ENCODE measurements around the gene KCTD2. TPM values are rescaled to one million over a fixed set of nuclear protein-coding genes. Genes with fewer than 3 reads are reported as not detected.
"Not testable (repeated sequence)": the region's sequence is repeated elsewhere in the genome, so short reads cannot be mapped to it uniquely, and the experiment has no call there.

Gene KCTD2
- polyA plus RNA-seq, 3 donors, result 28.8 to 32.0 (median 30.2) TPM

GRCh38 chr17:75043789-75044188, 3.2 kb upstream of the KCTD2 start:
- not testable (repeated sequence) for DNase-seq (ENCODE audit: extremely low read depth in 1 of 11, low read depth in 9 of 11, low spot score in 4 of 11)

- no peak for DNase-seq (ENCODE audit: extremely low read depth in 1 of 11, low read depth in 9 of 11, low spot score in 4 of 11)
These were observed 2.3 kb upstream of the KCTD2 start for GRCh38 chr17:75044716-75045115.

- not testable (repeated sequence) for DNase-seq (ENCODE audit: extremely low read depth in 1 of 11, low read depth in 9 of 11, low spot score in 4 of 11)
These were observed 1.0 kb upstream of the KCTD2 start for GRCh38 chr17:75045946-75046406.

GRCh38 chr17:75047398-75048098, 523 bp downstream of the KCTD2 start:
- peak in 1 of 11 donors; percentile 21 for DNase-seq (ENCODE audit: extremely low read depth in 1 of 11, low read depth in 9 of 11, low spot score in 4 of 11)

GRCh38 chr17:75048249-75048878, 1.3 kb downstream of the KCTD2 start:
- DNase-seq (ENCODE audit: extremely low read depth in 1 of 11, low read depth in 9 of 11, low spot score in 4 of 11), result no peak

- DNase-seq (ENCODE audit: extremely low read depth in 1 of 11, low read depth in 9 of 11, low spot score in 4 of 11), result no peak
These were observed 2.0 kb downstream of the KCTD2 start for GRCh38 chr17:75049057-75049456.

- DNase-seq (ENCODE audit: extremely low read depth in 1 of 11, low read depth in 9 of 11, low spot score in 4 of 11), result no peak
These were observed 2.7 kb downstream of the KCTD2 start for GRCh38 chr17:75049706-75050105.

GRCh38 chr17:75051941-75052340, 4.9 kb downstream of the KCTD2 start:
- no peak for DNase-seq (ENCODE audit: extremely low read depth in 1 of 11, low read depth in 9 of 11, low spot score in 4 of 11)

GRCh38 chr17:75059369-75060345, 12.6 kb downstream of the KCTD2 start:
- DNase-seq (ENCODE audit: extremely low read depth in 1 of 11, low read depth in 9 of 11, low spot score in 4 of 11), result no peak

GRCh38 chr17:75060434-75061054, 13.5 kb downstream of the KCTD2 start:
- no peak for DNase-seq (ENCODE audit: extremely low read depth in 1 of 11, low read depth in 9 of 11, low spot score in 4 of 11)

GRCh38 chr17:75061055-75061438, 14.0 kb downstream of the KCTD2 start:
- no peak for DNase-seq (ENCODE audit: extremely low read depth in 1 of 11, low read depth in 9 of 11, low spot score in 4 of 11)

GRCh38 chr17:75061618-75062017, 14.6 kb downstream of the KCTD2 start:
- DNase-seq (ENCODE audit: extremely low read depth in 1 of 11, low read depth in 9 of 11, low spot score in 4 of 11), result no peak

- DNase-seq (ENCODE audit: extremely low read depth in 1 of 11, low read depth in 9 of 11, low spot score in 4 of 11), result no peak
These were observed 16.2 kb downstream of the KCTD2 start for GRCh38 chr17:75063201-75063600.

- no peak for DNase-seq (ENCODE audit: extremely low read depth in 1 of 11, low read depth in 9 of 11, low spot score in 4 of 11)
These were observed 16.6 kb downstream of the KCTD2 start for GRCh38 chr17:75063626-75064025.

- no peak for DNase-seq (ENCODE audit: extremely low read depth in 1 of 11, low read depth in 9 of 11, low spot score in 4 of 11)
These were observed 17.0 kb downstream of the KCTD2 start for GRCh38 chr17:75064040-75064439.

GRCh38 chr17:75064460-75064859, 17.4 kb downstream of the KCTD2 start:
- no peak for DNase-seq (ENCODE audit: extremely low read depth in 1 of 11, low read depth in 9 of 11, low spot score in 4 of 11)

GRCh38 chr17:75064867-75065561, 18.0 kb downstream of the KCTD2 start:
- no peak for DNase-seq (ENCODE audit: extremely low read depth in 1 of 11, low read depth in 9 of 11, low spot score in 4 of 11)

- no peak for DNase-seq (ENCODE audit: extremely low read depth in 1 of 11, low read depth in 9 of 11, low spot score in 4 of 11)
These were observed 18.6 kb downstream of the KCTD2 start for GRCh38 chr17:75065562-75066151.
